OCI-LY3 (cell line): ENCODE measurements around the gene S100P.

ENCODE experiments used
- CTCF ChIP-seq: fragments of 200-600, 300-600 bp; sonication (generic); IDR thresholded peaks from 2 replicates; pipeline ENCODE4 v1.5.1; 2014; ENCODE audit warnings: antibody characterized with exemption, low read length, low read depth
- EZH2phosphoT487 ChIP-seq: fragments of 200-600 bp; shearing (Covaris generic); IDR thresholded peaks from 2 replicates; pipeline ENCODE4 v1.6.1; 2018; ENCODE audit warnings: antibody characterized with exemption, mixed run types, low read depth

DNA sequence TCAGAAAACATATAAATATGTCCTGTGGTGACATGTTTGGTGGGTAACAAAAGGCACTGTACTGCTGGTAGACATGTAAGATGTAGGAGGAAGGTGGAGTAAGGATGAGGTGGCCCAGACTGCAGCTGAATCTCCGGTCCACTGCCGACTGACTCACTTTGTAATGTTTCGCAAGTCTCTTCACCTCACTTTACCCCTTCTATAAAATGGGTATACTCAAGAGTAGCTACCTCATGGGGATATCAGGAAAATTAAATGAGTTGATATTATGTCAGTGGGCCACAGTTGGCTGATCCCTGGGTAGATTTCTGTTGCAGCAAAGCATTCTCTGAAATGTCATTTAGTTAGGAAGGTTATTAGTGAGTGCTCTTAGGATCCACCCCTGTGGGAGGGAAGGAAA is 31.1 kb upstream of the S100P start:
- TF ChIP-seq CTCF (no peak), EZH2phosphoT487 (no peak)
